H1 (cell line): Measurements from ENCODE around the gene E2F1. TPM values are rescaled to one million over a fixed set of nuclear protein-coding genes. Genes with fewer than 3 reads are reported as not detected.

ENCODE experiments used
- CTCF ChIA-PET: fragments of 300-600 bp; sonication (Branson Sonifier 250); formaldehyde crosslinking; loops from one replicate; lab custom pipeline; 2021; ENCODE audit not compliant: partially characterized antibody; lab: Charles Lee
- POLR2A ChIA-PET: fragments of 300-600 bp; sonication (Branson Sonifier 250); formaldehyde crosslinking; loops from one replicate; lab custom pipeline; 2021; ENCODE audit warnings: inconsistent platforms; ENCODE audit not compliant: partially characterized antibody; lab: Charles Lee
- DNase-seq, 2 experiments: peaks; one replicate each; pipeline versions ENCODE4 v3.0.0 to v3.0.0-alpha.2; 2010 to 2022; ENCODE audit warnings: low spot score in 2 of 2, low read depth in 1 of 2, mixed read lengths in 1 of 2
- FAIRE-seq: peaks from 2 replicates; lab custom pipeline; 2011; peaks lifted over from hg19 to GRCh38; lab: Jason Lieb, UNC
- H2AFZ ChIP-seq: 2 replicates; pipeline ENCODE4 v1.8.1; 2012; ENCODE audit warnings: low read length, inconsistent platforms
- H2AK5ac ChIP-seq: 2 replicates; pipeline ENCODE4 v1.6.1; 2013; ENCODE audit warnings: low read depth, low read length
- H2BK120ac ChIP-seq: replicated peaks from 2 replicates; pipeline ENCODE3; 2013; ENCODE audit warnings: low read depth, low read length, inconsistent platforms
- H2BK12ac ChIP-seq: 2 replicates; pipeline ENCODE4 v1.6.1; 2013; ENCODE audit warnings: low read depth, low read length
- H2BK15ac ChIP-seq: 2 replicates; pipeline ENCODE4 v1.6.1; 2013; ENCODE audit warnings: low read length
- H2BK20ac ChIP-seq: 2 replicates; pipeline ENCODE4 v1.6.1; 2013; ENCODE audit warnings: low read length
- H2BK5ac ChIP-seq: 2 replicates; pipeline ENCODE4 v1.6.1; 2013; ENCODE audit warnings: low read depth, low read length
- H3K14ac ChIP-seq: 2 replicates; pipeline ENCODE4 v1.6.1; 2013; ENCODE audit warnings: inconsistent platforms; ENCODE audit not compliant: insufficient read length
- H3K18ac ChIP-seq: 2 replicates; pipeline ENCODE4 v1.6.1; 2013; ENCODE audit warnings: low read length; ENCODE audit errors: extremely low read depth
- H3K23ac ChIP-seq: 2 replicates; pipeline ENCODE4 v1.6.1; 2013; ENCODE audit warnings: inconsistent platforms; ENCODE audit not compliant: insufficient read length
- H3K23me2 ChIP-seq: 2 replicates; pipeline ENCODE4 v1.6.1; 2013; ENCODE audit warnings: low read depth, low read length
- H3K27ac ChIP-seq: 2 replicates; pipeline ENCODE4 v1.6.1; 2011; ENCODE audit warnings: low read depth, low read length, inconsistent platforms
- H3K27me3 ChIP-seq, 4 experiments: replicated peaks in 1 of 4; 1 replicate in 1 of 4; 2 replicates in 3 of 4; pipeline versions ENCODE4 v1.6.1 to v1.8.1; 2011 to 2013; ENCODE audit warnings: low read length in 3 of 4, mild to moderate bottlenecking in 3 of 4, inconsistent platforms in 2 of 4, mixed read lengths in 2 of 4, moderate library complexity in 1 of 4; ENCODE audit not compliant: control insufficient read depth in 3 of 4, insufficient read depth in 3 of 4; ENCODE audit errors: extremely low read depth in 1 of 4
- H3K36me3 ChIP-seq, 4 experiments: 2 replicates each; pipeline versions ENCODE4 v1.6.1 to v1.8.1; 2011 to 2013; ENCODE audit warnings: mild to moderate bottlenecking in 4 of 4, low read length in 3 of 4, moderate library complexity in 2 of 4, control low read depth in 1 of 4, inconsistent platforms in 1 of 4; ENCODE audit not compliant: insufficient read depth in 4 of 4, control insufficient read depth in 2 of 4
- H3K4ac ChIP-seq: replicated peaks from 2 replicates; pipeline ENCODE3; 2013; ENCODE audit warnings: low read length, low read depth, mixed read lengths, inconsistent platforms; ENCODE audit not compliant: insufficient read length
- H3K4me1 ChIP-seq, 4 experiments: replicated peaks in 1 of 4; 1 replicate in 1 of 4; 2 replicates in 3 of 4; pipeline versions ENCODE4 v1.6.1 to v1.8.1; 2011 to 2013; ENCODE audit warnings: low read length in 3 of 4, inconsistent platforms in 2 of 4, mixed read lengths in 1 of 4; ENCODE audit not compliant: insufficient read depth in 4 of 4, control insufficient read depth in 3 of 4
- H3K4me2 ChIP-seq, 2 experiments: 2 replicates each; pipeline versions ENCODE4 v1.6.1 to v1.8.1; 2011 to 2013; ENCODE audit warnings: low read depth in 2 of 2, low read length in 2 of 2, control low read depth in 1 of 2, inconsistent platforms in 1 of 2, mild to moderate bottlenecking in 1 of 2; ENCODE audit not compliant: insufficient read depth in 1 of 2
- H3K4me3 ChIP-seq, 4 experiments: fragments of 200-600, 300-600 bp in 1 of 4; sonication (generic), shearing (Covaris generic), sonication (Bioruptor Twin) in 1 of 4; 2 replicates each; pipeline versions ENCODE4 v1.5.1 to v1.8.1; 2011 to 2016; ENCODE audit warnings: low read length in 4 of 4, low read depth in 3 of 4, control low read depth in 2 of 4, inconsistent platforms in 2 of 4, mild to moderate bottlenecking in 2 of 4, mixed read lengths in 1 of 4, moderate library complexity in 1 of 4; ENCODE audit not compliant: insufficient read depth in 2 of 4; ENCODE audit errors: extremely low read depth in 1 of 4
- H3K56ac ChIP-seq: replicated peaks from 2 replicates; pipeline ENCODE3; 2013; ENCODE audit warnings: low read depth, mild to moderate bottlenecking, mixed read lengths, low read length, inconsistent platforms; ENCODE audit not compliant: insufficient read length
- H3K79me1 ChIP-seq: 2 replicates; pipeline ENCODE4 v1.6.1; 2013; ENCODE audit warnings: low read depth, low read length, control low read depth
- H3K79me2 ChIP-seq, 2 experiments: 2 replicates each; pipeline versions ENCODE4 v1.6.1 to v1.8.1; 2012 to 2013; ENCODE audit warnings: low read length in 2 of 2, mild to moderate bottlenecking in 2 of 2, inconsistent platforms in 1 of 2; ENCODE audit not compliant: insufficient read depth in 2 of 2, control insufficient read depth in 1 of 2
- H3K9ac ChIP-seq, 4 experiments: replicated peaks in 1 of 4; 1 replicate in 1 of 4; 2 replicates in 3 of 4; pipeline versions ENCODE4 v1.6.1 to v1.8.1; 2011 to 2013; ENCODE audit warnings: low read depth in 3 of 4, low read length in 3 of 4, control low read depth in 2 of 4, mild to moderate bottlenecking in 2 of 4, moderate library complexity in 2 of 4, inconsistent platforms in 1 of 4; ENCODE audit errors: extremely low read depth in 1 of 4
- H3K9me3 ChIP-seq, 2 experiments: 2 replicates each; pipeline versions ENCODE4 v1.6.1 to v1.8.1; 2012 to 2013; ENCODE audit warnings: mild to moderate bottlenecking in 2 of 2, moderate library complexity in 2 of 2, control low read depth in 1 of 2, inconsistent platforms in 1 of 2, low read depth in 1 of 2, low read length in 1 of 2, mixed read lengths in 1 of 2; ENCODE audit not compliant: insufficient read depth in 2 of 2
- H4K20me1 ChIP-seq, 2 experiments: replicated peaks in 1 of 2; 2 replicates each; pipeline versions ENCODE3 to v1.8.1; 2011 to 2013; ENCODE audit warnings: inconsistent platforms in 2 of 2, low read length in 2 of 2, mild to moderate bottlenecking in 1 of 2; ENCODE audit not compliant: insufficient read depth in 2 of 2, control insufficient read depth in 1 of 2
- H4K5ac ChIP-seq: 2 replicates; pipeline ENCODE4 v1.6.1; 2013; ENCODE audit warnings: low read length, low read depth, mixed read lengths, inconsistent platforms; ENCODE audit not compliant: insufficient read length
- H4K8ac ChIP-seq: 2 replicates; pipeline ENCODE4 v1.8.0; 2013; ENCODE audit warnings: mild to moderate bottlenecking, moderate library complexity, low read length, inconsistent platforms; ENCODE audit not compliant: insufficient read depth; ENCODE audit errors: extremely low read depth
- H4K91ac ChIP-seq: replicated peaks from 2 replicates; pipeline ENCODE3; 2013; ENCODE audit warnings: low read length, mixed read lengths, inconsistent platforms; ENCODE audit not compliant: insufficient read length
- CHD1 ChIP-seq: IDR thresholded peaks from 2 replicates; pipeline ENCODE4 v1.6.1; 2012; ENCODE audit warnings: low read depth, low read length, improper control_type of control experiment
- MAFK ChIP-seq: IDR thresholded peaks from 2 replicates; pipeline ENCODE4 v1.6.1; 2012; ENCODE audit warnings: low read depth, mild to moderate bottlenecking, improper control_type of control experiment, low read length
- NANOG ChIP-seq: IDR thresholded peaks from 2 replicates; pipeline ENCODE4 v1.6.1; 2011; ENCODE audit warnings: low read length, low read depth, mild to moderate bottlenecking, inconsistent platforms; ENCODE audit not compliant: insufficient read depth, poor library complexity, severe bottlenecking
- TAF7 ChIP-seq: optimal IDR thresholded peaks from 2 replicates; pipeline ENCODE3; 2011; ENCODE audit warnings: low read depth, mild to moderate bottlenecking, inconsistent platforms, low read length, moderate library complexity, borderline replicate concordance
- WGBS, 2 experiments: shearing (Covaris generic) in 1 of 2; methylation state at CpG; one replicate each; pipeline versions ENCODE4 v1.1.6 to v1.1.7; 2013 to 2015; ENCODE audit warnings: low lambda C conversion rate in 2 of 2, mixed read lengths in 2 of 2, inconsistent platforms in 1 of 2, low coverage in 1 of 2, missing lambda C conversion rate in 1 of 2; ENCODE audit not compliant: insufficient replicate concordance in 2 of 2, insufficient coverage in 1 of 2, insufficient read length in 1 of 2; ENCODE audit errors: extremely low coverage in 1 of 2, missing lambda C conversion rate in 1 of 2; 5-methylcytosine and 5-hydroxymethylcytosine counted together
- polyA plus RNA-seq, 7 experiments: library from polyadenylated mRNA; depleted of rRNA in 3 of 7; stranded (reverse) in 5 of 7; unstranded in 2 of 7; fragments of >200 nt in 5 of 7; fragments of 200-250 nt in 2 of 7; gene quantifications; 1 replicate in 5 of 7; 2 replicates in 1 of 7; 4 replicates in 1 of 7; pipeline versions ENCODE4 v1.2.1 to v1.2.3, GENCODE V29; 2011 to 2013; ENCODE audit warnings: missing spikeins in 2 of 7, mixed read lengths in 2 of 7
- total RNA-seq: library from RNA; stranded (reverse); fragmentation: NEBNext Ultra II Directional; extraction: Animal tissue kit (Norgen Biotek cat#: 25700); gene quantifications from 2 replicates; pipeline ENCODE4 v1.2.1, GENCODE V29; 2021

Gene E2F1
- total and polyA plus RNA-seq, 2 of the 8 experiments (the other 6 are each of a cell fraction or from before 2014, with no cell fraction given), result 33.4 to 35.8 TPM

DNA sequence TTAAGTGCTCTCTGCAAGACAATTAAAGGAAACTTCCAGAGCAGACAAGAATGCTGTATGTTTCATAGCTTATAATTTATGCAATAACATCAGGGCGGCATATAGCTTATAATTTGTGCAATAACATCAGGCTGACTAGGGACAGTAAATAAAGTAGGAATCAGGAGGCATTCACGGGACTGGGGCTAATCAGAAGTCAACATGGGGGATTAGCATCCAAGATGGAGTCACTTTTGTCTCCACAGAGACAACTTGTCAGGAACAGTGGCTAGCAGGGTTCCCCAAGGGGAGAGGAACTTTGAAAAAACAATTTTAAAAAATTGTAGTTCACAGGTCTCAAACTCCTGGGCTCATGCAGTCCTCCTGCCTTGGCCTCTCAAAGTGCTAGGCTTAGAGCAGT, 42.3 kb upstream of the E2F1 start:
- Histone ChIP-seq H3K18ac (no peak overlapping the region), H2BK12ac (no peak overlapping the region), H3K56ac (no peak overlapping the region), H3K23me2 (peaks cover 9% of the 10 kb centered on the region), H4K5ac (no peak overlapping the region), H2BK5ac (no peak overlapping the region), H3K79me2 (no peaks in the 10 kb centered on the region), H4K20me1 (no peaks in the 10 kb centered on the region), H3K4me3 (no peak overlapping the region), H4K8ac (no peak overlapping the region), H2AFZ (no peak overlapping the region), H4K91ac (no peak overlapping the region), H2BK20ac (no peak overlapping the region), H3K36me3 (no peaks in the 10 kb centered on the region), H3K27ac (no peak overlapping the region), H3K4me1 (peaks cover 0 to 6% (median 4%) of the 10 kb centered on the region in 4 experiments; a peak in 5 of 7 replicates), H3K9me3 (no peaks in the 10 kb centered on the region), H3K23ac (no peak overlapping the region), H3K27me3 (no peaks in the 10 kb centered on the region), H2BK15ac (no peak overlapping the region), H2AK5ac (no peak overlapping the region), H3K14ac (no peak overlapping the region), H3K4me2 (no peak overlapping the region), H3K4ac (no peak overlapping the region), H2BK120ac (no peak overlapping the region), H3K79me1 (no peaks in the 10 kb centered on the region), H3K9ac (no peak overlapping the region)
- FAIRE-seq, result no peak
- WGBS, 2 experiments, result 86% methylated on average over 2 of the region's 2 CpGs; no CpG with 5 or more reads in 1 of the 2 experiments
- CTCF ChIA-PET, result interaction anchor here (0.5 kb wide), 1 partner anchor 419 kb away, joined by 3 read pairs; no protein-coding TSS in a partner anchor
- POLR2A ChIA-PET, result no interaction called here
- DNase-seq, result no peak
- TF ChIP-seq NANOG, result no peak
- TF ChIP-seq TAF7, result no peak
- TF ChIP-seq MAFK, result no peak
- no peak for TF ChIP-seq CHD1
